Glomerular visceral epithelial cell (primary cell): Measurements from ENCODE around the gene SLC9A3.

ENCODE experiments used
- DNase-seq: peaks from one replicate; pipeline ENCODE4 v3.0.0-alpha.2; 2016; ENCODE audit errors: extremely low spot score

Gene SLC9A3

DNA sequence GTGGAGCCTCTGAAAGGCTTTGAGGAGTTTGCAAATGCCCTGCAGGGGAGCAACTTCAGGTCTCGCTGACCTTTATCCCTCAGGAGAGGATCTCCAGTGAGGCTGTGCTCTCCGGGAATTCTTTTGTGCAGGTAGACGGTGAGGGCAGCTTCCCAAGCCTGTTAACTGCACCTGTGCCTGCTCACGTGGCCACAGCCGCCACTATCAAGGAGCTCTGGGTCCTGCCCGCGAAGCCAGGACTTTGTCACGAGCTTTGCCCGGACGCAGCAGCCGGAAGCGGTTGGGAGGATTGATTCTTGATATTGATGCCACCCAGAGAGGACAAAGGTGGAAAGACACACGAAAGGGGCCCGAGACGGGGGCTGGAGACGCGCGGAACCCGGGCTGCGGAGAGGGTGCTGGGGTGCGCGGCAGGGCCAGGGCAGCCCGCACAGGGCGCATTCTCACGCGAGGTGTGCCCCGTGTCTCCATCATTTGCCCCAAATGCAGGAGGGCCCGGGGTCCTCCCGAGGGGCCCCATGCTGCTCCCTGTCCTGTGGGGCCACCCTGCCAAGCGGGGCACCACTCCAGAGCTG lies 18.2 kb downstream of the SLC9A3 start:
- DNase-seq = no peak

- DNase-seq = no peak
These were observed 19.7 kb downstream of the SLC9A3 start for GRCh38 chr5:504326-505154.

GRCh38 chr5:502325-503079 lies 21.7 kb downstream of the SLC9A3 start:
- DNase-seq = no peak

- DNase-seq = no peak
These were observed 22.4 kb downstream of the SLC9A3 start for GRCh38 chr5:501831-502184.

- no peak for DNase-seq
These were observed 23.0 kb downstream of the SLC9A3 start for GRCh38 chr5:501105-501830.

DNA sequence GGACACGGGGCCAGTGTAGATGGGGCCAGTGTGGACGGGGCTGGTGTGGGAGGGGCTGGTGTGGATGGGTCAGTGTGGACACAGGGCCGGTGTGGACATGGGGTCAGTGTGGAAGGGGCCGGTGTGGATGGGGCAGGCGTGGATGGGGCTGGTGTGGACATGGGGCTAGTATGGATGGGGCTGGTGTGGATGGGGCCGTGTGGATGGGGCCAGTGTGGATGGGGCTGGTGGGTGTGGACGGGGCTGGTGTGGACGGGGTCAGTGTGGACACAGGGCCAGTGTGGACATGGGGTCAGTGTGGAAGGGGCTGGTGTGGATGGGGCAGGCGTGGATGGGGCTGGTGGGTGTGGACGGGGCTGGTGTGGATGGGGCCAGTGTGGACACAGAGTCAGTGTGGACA lies 23.8 kb downstream of the SLC9A3 start:
- DNase-seq = no peak

GRCh38 chr5:499233-500209 lies 24.7 kb downstream of the SLC9A3 start:
- DNase-seq = no peak

- DNase-seq = no peak
These were observed 26.3 kb downstream of the SLC9A3 start for GRCh38 chr5:497871-498509.

GRCh38 chr5:497090-497700 lies 27.1 kb downstream of the SLC9A3 start:
- no peak for DNase-seq

DNA sequence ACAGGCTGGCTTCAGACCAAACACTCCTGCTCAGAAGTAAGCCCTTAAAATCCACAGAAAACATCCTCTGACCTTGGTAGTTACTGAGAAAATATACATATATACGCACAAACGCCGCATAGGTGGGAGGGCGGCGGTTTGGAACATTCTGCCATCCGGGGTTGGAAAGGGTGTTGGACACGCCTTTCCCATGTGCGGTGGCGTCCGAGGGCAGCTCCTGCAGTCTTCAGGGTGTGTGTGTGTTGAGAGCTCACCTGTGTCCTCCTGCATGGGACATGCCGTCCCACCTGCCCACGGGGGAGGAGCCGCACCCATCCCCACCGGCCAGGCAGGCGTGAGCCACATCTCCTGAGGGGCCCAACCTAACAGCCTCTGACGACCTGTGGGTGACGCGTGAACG lies 28.2 kb downstream of the SLC9A3 start:
- no peak for DNase-seq

GRCh38 chr5:494667-495255 lies 29.5 kb downstream of the SLC9A3 start:
- DNase-seq = no peak

DNA sequence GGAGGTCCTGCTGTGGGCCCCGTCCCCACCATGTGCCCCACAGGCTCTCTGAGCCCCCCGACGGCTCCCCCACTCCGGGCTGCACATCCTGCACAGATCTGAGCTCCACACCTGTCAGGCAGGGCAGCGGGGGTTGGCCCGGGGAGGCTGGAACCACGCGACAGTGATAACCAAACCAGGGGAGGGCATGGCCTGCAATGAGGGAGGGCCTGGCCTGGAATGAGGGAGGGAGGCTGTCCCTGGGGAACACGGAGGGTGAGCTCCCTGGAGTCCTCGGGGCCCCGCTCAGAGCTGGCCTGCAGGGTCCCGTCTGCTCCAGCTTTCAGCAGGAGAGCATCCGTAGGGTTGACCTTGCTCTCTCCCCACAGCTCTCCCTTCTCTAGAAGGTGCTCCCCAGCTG lies 30.5 kb downstream of the SLC9A3 start:
- no peak for DNase-seq

- no peak for DNase-seq
These were observed 31.0 kb downstream of the SLC9A3 start for GRCh38 chr5:493119-493701.

DNA sequence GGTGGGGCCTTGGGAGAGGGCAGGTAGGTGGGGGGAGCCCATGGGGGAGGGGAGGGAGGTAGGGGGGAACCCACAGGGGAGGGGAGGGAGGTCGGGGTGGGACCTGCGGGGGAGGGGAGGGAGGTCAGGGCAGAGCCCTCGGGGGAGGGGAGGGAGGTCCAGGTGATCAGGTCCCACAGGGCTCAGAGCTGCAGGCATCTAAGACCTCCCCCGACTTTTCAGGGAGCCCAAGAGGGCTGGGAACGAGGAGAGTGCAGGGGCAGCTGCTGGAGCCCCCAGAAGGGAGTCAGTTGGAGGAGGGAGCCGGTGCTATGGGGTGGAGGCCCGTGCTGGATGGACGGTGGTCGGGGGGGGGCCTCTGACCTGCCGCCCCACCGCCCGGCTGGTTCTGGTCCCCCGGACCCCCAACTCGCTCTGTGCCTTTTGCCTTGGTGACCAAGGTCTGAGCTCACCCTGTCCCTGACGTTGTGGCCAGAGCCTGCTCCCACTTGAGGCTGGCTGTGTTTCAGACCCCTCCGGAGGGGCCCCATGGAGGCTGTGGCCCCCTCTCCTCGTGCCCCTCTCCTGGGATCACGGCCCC lies 31.8 kb downstream of the SLC9A3 start:
- no peak for DNase-seq

DNA sequence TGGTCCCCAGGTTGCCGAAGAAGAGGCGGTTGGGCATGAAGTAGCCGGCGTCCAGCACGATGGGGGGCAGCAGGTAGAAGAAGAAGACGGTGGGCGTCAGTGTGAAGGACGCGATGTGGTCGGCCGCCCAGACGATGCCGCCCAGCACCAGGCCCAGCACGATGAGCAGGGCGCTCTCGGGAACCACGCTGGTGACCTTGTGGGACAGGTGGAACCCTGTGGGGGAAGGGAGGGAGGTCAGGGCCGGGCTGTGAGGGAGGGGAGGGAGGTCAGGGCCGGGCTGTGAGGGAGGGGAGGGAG lies 32.4 kb downstream of the SLC9A3 start:
- no peak for DNase-seq

GRCh38 chr5:491119-491855 lies 33.0 kb downstream of the SLC9A3 start:
- DNase-seq = no peak

DNA sequence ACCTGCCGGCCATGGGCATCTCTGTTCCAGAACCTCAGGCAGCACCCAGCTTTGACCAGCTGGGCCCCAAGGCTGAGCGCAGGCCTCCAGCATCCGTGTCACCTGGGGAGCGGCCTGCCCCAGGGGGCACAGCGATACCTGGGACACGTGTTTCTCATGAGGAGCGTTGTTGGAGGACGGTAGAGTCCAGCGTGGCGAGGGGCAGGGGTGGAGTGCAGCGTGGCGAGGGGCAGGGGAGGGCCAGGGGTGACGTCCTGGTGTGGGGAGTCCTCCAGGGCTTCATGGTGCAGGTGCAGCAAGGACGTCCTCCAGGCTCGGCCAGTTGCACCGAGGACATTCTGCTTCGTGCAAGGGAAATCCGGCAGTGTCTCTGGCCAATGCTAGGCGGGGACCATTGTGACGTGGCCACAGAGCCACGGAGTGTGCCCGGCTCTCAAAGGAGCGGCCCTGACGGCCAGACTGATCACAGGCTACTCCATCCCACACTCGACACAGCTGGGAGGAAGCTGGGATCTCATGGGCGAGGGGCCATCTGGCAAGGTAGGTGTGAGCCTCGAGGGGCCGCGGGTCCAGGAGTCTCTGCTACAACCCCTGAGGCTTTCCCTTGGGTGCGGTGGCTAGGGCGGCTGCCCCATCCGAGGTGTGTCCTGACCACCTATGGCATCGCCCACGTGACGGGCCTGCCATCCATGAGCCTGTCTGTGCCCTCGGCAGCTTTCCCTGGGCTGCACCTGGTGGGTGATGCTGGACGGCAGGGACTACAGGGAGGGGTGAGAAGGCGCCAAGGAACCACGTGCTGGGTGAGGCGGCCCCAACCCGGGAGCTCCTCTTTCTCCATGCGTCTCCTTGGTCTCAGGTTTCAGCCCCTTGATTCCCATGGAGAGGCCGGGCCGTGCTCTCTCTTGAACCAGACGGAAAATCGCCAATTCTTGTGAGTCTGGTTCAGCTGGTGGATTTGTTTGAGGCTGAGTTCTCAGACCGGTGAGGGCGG lies 33.8 kb downstream of the SLC9A3 start:
- no peak for DNase-seq
